ENCODE data around the gene RNF213. TPM values are rescaled to one million over a fixed set of nuclear protein-coding genes. Genes with fewer than 3 reads are reported as not detected.
A peak's percentile ranks its signal among the peaks of the same experiment; 100 is the strongest.

RNF213 gene
- total and polyA plus RNA-seq, 12 donors, result 51.1 to 182 (median 122) TPM

- no peaks in the 10 kb centered on the region for H3K9me3 ChIP-seq (replicated peaks in 1 of 3)
- intact Hi-C loops (cut with DNase I), result loop anchor here in 1 of 2 donors (5.0 kb wide), 1 partner anchor 73 kb away; the partner anchor contains the start of gene EIF4A3
- 0 to 1% (median 0%) methylated on average over 5 to 77 of the region's 77 CpGs for WGBS, 4 donors
- H3K4me3 ChIP-seq, result peak within 1 kb of the TSS; percentile 71 to 92 (median 82)
- H3K36me3 ChIP-seq (replicated peaks in 1 of 2), result peaks cover 0 to 25% of the 10 kb centered on the region in 2 donors
- TF ChIP-seq CTCF (IDR thresholded peaks at IDR 0.05) (peak in 1 of 6 experiments; percentile 16), POLR2A (IDR thresholded peaks at IDR 0.05) (peak in 1 of 2 donors; percentile 76)
- no peaks in the 10 kb centered on the region for H3K27me3 ChIP-seq
- H3K4me1 ChIP-seq (replicated peaks in 1 of 2), result peaks cover 15 to 27% of the 10 kb centered on the region in 2 donors
- peak within 1 kb of the TSS; percentile 32 to 95 (median 88) for H3K27ac ChIP-seq
- DNase-seq, result peak; percentile 82 to 92 (median 89)
Measured at GRCh38 chr17:80220054-80220735, 40.5 kb upstream of the RNF213 start, which contains the start of the genes SGSH and SLC26A11. Gene SGSH, minus strand, starts transcription at chr17:80220333. Its CDS starts 20 bp downstream, at chr17:80220313. Gene SLC26A11, plus strand, starts transcription at chr17:80220427. Its CDS starts 1,134 bp downstream, at chr17:80221561.

GRCh38 chr17:80220736-80221215, 39.9 kb upstream of the RNF213 start:
- DNase-seq, result peak; percentile 46 to 77 (median 57)
- Histone ChIP-seq H3K36me3 (replicated peaks in 1 of 2) (peaks cover 0 to 19% of the 10 kb centered on the region in 2 donors), H3K27ac (peak overlapping the region; percentile 13 to 95 (median 88))

GRCh38 chr17:80221351-80222105, 39.1 kb upstream of the RNF213 start:
- peaks cover 0 to 12% of the 10 kb centered on the region in 2 donors for H3K36me3 ChIP-seq (replicated peaks in 1 of 2)
- H3K27me3 ChIP-seq, result no peaks in the 10 kb centered on the region
- no peak for TF ChIP-seq CTCF (IDR thresholded peaks at IDR 0.05)
- TF ChIP-seq POLR2A (IDR thresholded peaks at IDR 0.05), result no peak
- peak overlapping the region in 4 of 5 donors; percentile 13 to 95 (median 89) for H3K27ac ChIP-seq
- H3K4me3 ChIP-seq, result peak overlapping the region; percentile 71 to 92 (median 82)
- intact Hi-C loops (cut with DNase I), result loop anchor here in 1 of 2 donors (5.0 kb wide), 1 partner anchor 74 kb away; the partner anchor contains the start of gene EIF4A3
- peaks cover 15 to 27% of the 10 kb centered on the region in 2 donors for H3K4me1 ChIP-seq (replicated peaks in 1 of 2)
- 52 to 61% (median 56%) methylated on average over 10 to 29 of the region's 29 CpGs for WGBS, 4 donors
- DNase-seq, result peak; percentile 40 to 69 (median 51)
- no peaks in the 10 kb centered on the region for H3K9me3 ChIP-seq (replicated peaks in 1 of 3)

More at GRCh38 chr17:80220736-80221215, 39.9 kb upstream of the RNF213 start:
- H3K27me3 ChIP-seq, result no peaks in the 10 kb centered on the region
- peaks cover 15 to 27% of the 10 kb centered on the region in 2 donors for H3K4me1 ChIP-seq (replicated peaks in 1 of 2)
- TF ChIP-seq CTCF (IDR thresholded peaks at IDR 0.05) (no peak), POLR2A (IDR thresholded peaks at IDR 0.05) (peak; percentile 14 to 23)
- WGBS, 4 donors, result 3 to 20% (median 5%) methylated on average over 4 to 41 of the region's 41 CpGs
- H3K4me3 ChIP-seq, result peak overlapping the region; percentile 71 to 92 (median 82)
- intact Hi-C loops (cut with DNase I), result loop anchor here in 1 of 2 donors (5.0 kb wide), 1 partner anchor 73 kb away; the partner anchor contains the start of gene EIF4A3
- no peaks in the 10 kb centered on the region for H3K9me3 ChIP-seq (replicated peaks in 1 of 3)

Data from adrenal gland (tissue), 12 donors.